H1 (cell line): ENCODE results near the gene EYA2. TPM values are rescaled to one million over a fixed set of nuclear protein-coding genes. Genes with fewer than 3 reads are reported as not detected.

Source experiments
- CTCF ChIA-PET: fragments of 300-600 bp; sonication (Branson Sonifier 250); formaldehyde crosslinking; loops from one replicate; lab custom pipeline; 2021; ENCODE audit not compliant: partially characterized antibody; lab: Charles Lee
- POLR2A ChIA-PET: fragments of 300-600 bp; sonication (Branson Sonifier 250); formaldehyde crosslinking; loops from one replicate; lab custom pipeline; 2021; ENCODE audit warnings: inconsistent platforms; ENCODE audit not compliant: partially characterized antibody; lab: Charles Lee
- DNase-seq, 2 experiments: peaks; one replicate each; pipeline versions ENCODE4 v3.0.0 to v3.0.0-alpha.2; 2010 to 2022; ENCODE audit warnings: low spot score in 2 of 2, low read depth in 1 of 2, mixed read lengths in 1 of 2
- FAIRE-seq: peaks from 2 replicates; lab custom pipeline; 2011; peaks lifted over from hg19 to GRCh38; lab: Jason Lieb, UNC
- H2AFZ ChIP-seq: 2 replicates; pipeline ENCODE4 v1.8.1; 2012; ENCODE audit warnings: low read length, inconsistent platforms
- H2AK5ac ChIP-seq: 2 replicates; pipeline ENCODE4 v1.6.1; 2013; ENCODE audit warnings: low read depth, low read length
- H2BK120ac ChIP-seq: replicated peaks from 2 replicates; pipeline ENCODE3; 2013; ENCODE audit warnings: low read depth, low read length, inconsistent platforms
- H2BK12ac ChIP-seq: 2 replicates; pipeline ENCODE4 v1.6.1; 2013; ENCODE audit warnings: low read depth, low read length
- H2BK15ac ChIP-seq: 2 replicates; pipeline ENCODE4 v1.6.1; 2013; ENCODE audit warnings: low read length
- H2BK20ac ChIP-seq: 2 replicates; pipeline ENCODE4 v1.6.1; 2013; ENCODE audit warnings: low read length
- H2BK5ac ChIP-seq: 2 replicates; pipeline ENCODE4 v1.6.1; 2013; ENCODE audit warnings: low read depth, low read length
- H3K14ac ChIP-seq: 2 replicates; pipeline ENCODE4 v1.6.1; 2013; ENCODE audit warnings: inconsistent platforms; ENCODE audit not compliant: insufficient read length
- H3K18ac ChIP-seq: 2 replicates; pipeline ENCODE4 v1.6.1; 2013; ENCODE audit warnings: low read length; ENCODE audit errors: extremely low read depth
- H3K23ac ChIP-seq: 2 replicates; pipeline ENCODE4 v1.6.1; 2013; ENCODE audit warnings: inconsistent platforms; ENCODE audit not compliant: insufficient read length
- H3K23me2 ChIP-seq: 2 replicates; pipeline ENCODE4 v1.6.1; 2013; ENCODE audit warnings: low read depth, low read length
- H3K27ac ChIP-seq: 2 replicates; pipeline ENCODE4 v1.6.1; 2011; ENCODE audit warnings: low read depth, low read length, inconsistent platforms
- H3K27me3 ChIP-seq, 4 experiments: replicated peaks in 1 of 4; 1 replicate in 1 of 4; 2 replicates in 3 of 4; pipeline versions ENCODE4 v1.6.1 to v1.8.1; 2011 to 2013; ENCODE audit warnings: low read length in 3 of 4, mild to moderate bottlenecking in 3 of 4, inconsistent platforms in 2 of 4, mixed read lengths in 2 of 4, moderate library complexity in 1 of 4; ENCODE audit not compliant: control insufficient read depth in 3 of 4, insufficient read depth in 3 of 4; ENCODE audit errors: extremely low read depth in 1 of 4
- H3K36me3 ChIP-seq, 4 experiments: 2 replicates each; pipeline versions ENCODE4 v1.6.1 to v1.8.1; 2011 to 2013; ENCODE audit warnings: mild to moderate bottlenecking in 4 of 4, low read length in 3 of 4, moderate library complexity in 2 of 4, control low read depth in 1 of 4, inconsistent platforms in 1 of 4; ENCODE audit not compliant: insufficient read depth in 4 of 4, control insufficient read depth in 2 of 4
- H3K4ac ChIP-seq: replicated peaks from 2 replicates; pipeline ENCODE3; 2013; ENCODE audit warnings: low read length, low read depth, mixed read lengths, inconsistent platforms; ENCODE audit not compliant: insufficient read length
- H3K4me1 ChIP-seq, 4 experiments: replicated peaks in 1 of 4; 1 replicate in 1 of 4; 2 replicates in 3 of 4; pipeline versions ENCODE4 v1.6.1 to v1.8.1; 2011 to 2013; ENCODE audit warnings: low read length in 3 of 4, inconsistent platforms in 2 of 4, mixed read lengths in 1 of 4; ENCODE audit not compliant: insufficient read depth in 4 of 4, control insufficient read depth in 3 of 4
- H3K4me2 ChIP-seq, 2 experiments: 2 replicates each; pipeline versions ENCODE4 v1.6.1 to v1.8.1; 2011 to 2013; ENCODE audit warnings: low read depth in 2 of 2, low read length in 2 of 2, control low read depth in 1 of 2, inconsistent platforms in 1 of 2, mild to moderate bottlenecking in 1 of 2; ENCODE audit not compliant: insufficient read depth in 1 of 2
- H3K4me3 ChIP-seq, 4 experiments: fragments of 200-600, 300-600 bp in 1 of 4; sonication (generic), shearing (Covaris generic), sonication (Bioruptor Twin) in 1 of 4; 2 replicates each; pipeline versions ENCODE4 v1.5.1 to v1.8.1; 2011 to 2016; ENCODE audit warnings: low read length in 4 of 4, low read depth in 3 of 4, control low read depth in 2 of 4, inconsistent platforms in 2 of 4, mild to moderate bottlenecking in 2 of 4, mixed read lengths in 1 of 4, moderate library complexity in 1 of 4; ENCODE audit not compliant: insufficient read depth in 2 of 4; ENCODE audit errors: extremely low read depth in 1 of 4
- H3K56ac ChIP-seq: replicated peaks from 2 replicates; pipeline ENCODE3; 2013; ENCODE audit warnings: low read depth, mild to moderate bottlenecking, mixed read lengths, low read length, inconsistent platforms; ENCODE audit not compliant: insufficient read length
- H3K79me1 ChIP-seq: 2 replicates; pipeline ENCODE4 v1.6.1; 2013; ENCODE audit warnings: low read depth, low read length, control low read depth
- H3K79me2 ChIP-seq, 2 experiments: 2 replicates each; pipeline versions ENCODE4 v1.6.1 to v1.8.1; 2012 to 2013; ENCODE audit warnings: low read length in 2 of 2, mild to moderate bottlenecking in 2 of 2, inconsistent platforms in 1 of 2; ENCODE audit not compliant: insufficient read depth in 2 of 2, control insufficient read depth in 1 of 2
- H3K9ac ChIP-seq, 4 experiments: replicated peaks in 1 of 4; 1 replicate in 1 of 4; 2 replicates in 3 of 4; pipeline versions ENCODE4 v1.6.1 to v1.8.1; 2011 to 2013; ENCODE audit warnings: low read depth in 3 of 4, low read length in 3 of 4, control low read depth in 2 of 4, mild to moderate bottlenecking in 2 of 4, moderate library complexity in 2 of 4, inconsistent platforms in 1 of 4; ENCODE audit errors: extremely low read depth in 1 of 4
- H3K9me3 ChIP-seq, 2 experiments: 2 replicates each; pipeline versions ENCODE4 v1.6.1 to v1.8.1; 2012 to 2013; ENCODE audit warnings: mild to moderate bottlenecking in 2 of 2, moderate library complexity in 2 of 2, control low read depth in 1 of 2, inconsistent platforms in 1 of 2, low read depth in 1 of 2, low read length in 1 of 2, mixed read lengths in 1 of 2; ENCODE audit not compliant: insufficient read depth in 2 of 2
- H4K20me1 ChIP-seq, 2 experiments: replicated peaks in 1 of 2; 2 replicates each; pipeline versions ENCODE3 to v1.8.1; 2011 to 2013; ENCODE audit warnings: inconsistent platforms in 2 of 2, low read length in 2 of 2, mild to moderate bottlenecking in 1 of 2; ENCODE audit not compliant: insufficient read depth in 2 of 2, control insufficient read depth in 1 of 2
- H4K5ac ChIP-seq: 2 replicates; pipeline ENCODE4 v1.6.1; 2013; ENCODE audit warnings: low read length, low read depth, mixed read lengths, inconsistent platforms; ENCODE audit not compliant: insufficient read length
- H4K8ac ChIP-seq: 2 replicates; pipeline ENCODE4 v1.8.0; 2013; ENCODE audit warnings: mild to moderate bottlenecking, moderate library complexity, low read length, inconsistent platforms; ENCODE audit not compliant: insufficient read depth; ENCODE audit errors: extremely low read depth
- H4K91ac ChIP-seq: replicated peaks from 2 replicates; pipeline ENCODE3; 2013; ENCODE audit warnings: low read length, mixed read lengths, inconsistent platforms; ENCODE audit not compliant: insufficient read length
- BRCA1 ChIP-seq: IDR thresholded peaks from 2 replicates; pipeline ENCODE4 v1.6.1; 2012; ENCODE audit warnings: low read depth, low read length, improper control_type of control experiment
- CBX8 ChIP-seq: fragments of 300-800, 300-1000 bp; sonication (generic); IDR thresholded peaks from 2 replicates; pipeline ENCODE4 v1.7.1; 2016; ENCODE audit warnings: low read depth, low read length, borderline replicate concordance
- CHD2 ChIP-seq: IDR thresholded peaks from 2 replicates; pipeline ENCODE4 v1.6.1; 2012; ENCODE audit warnings: low read length, improper control_type of control experiment
- EGR1 ChIP-seq: IDR thresholded peaks from 2 replicates; pipeline ENCODE4 v1.6.1; 2011; ENCODE audit warnings: low read depth, low read length, borderline replicate concordance
- EZH2 ChIP-seq: fragments of 200-600 bp; sonication (generic); IDR thresholded peaks from 2 replicates; pipeline ENCODE4 v1.7.1; 2012; ENCODE audit warnings: low read depth, mild to moderate bottlenecking, moderate library complexity, low read length, inconsistent platforms; ENCODE audit not compliant: severe bottlenecking
- HDAC6 ChIP-seq: IDR thresholded peaks from one replicate; pipeline ENCODE4 v1.7.1; 2012; ENCODE audit warnings: low read depth, mild to moderate bottlenecking, inconsistent platforms, low read length, moderate library complexity
- JUN ChIP-seq: IDR thresholded peaks from 2 replicates; pipeline ENCODE4 v1.6.1; 2011; ENCODE audit warnings: low read depth, mild to moderate bottlenecking, improper control_type of control experiment, low read length
- JUND ChIP-seq: IDR thresholded peaks from 2 replicates; pipeline ENCODE4 v1.6.1; 2011; ENCODE audit warnings: mild to moderate bottlenecking, improper control_type of control experiment, low read length
- NANOG ChIP-seq: IDR thresholded peaks from 2 replicates; pipeline ENCODE4 v1.6.1; 2011; ENCODE audit warnings: low read length, low read depth, mild to moderate bottlenecking, inconsistent platforms; ENCODE audit not compliant: insufficient read depth, poor library complexity, severe bottlenecking
- POLR2A ChIP-seq, 2 experiments: IDR thresholded peaks; 1 replicate in 1 of 2; 2 replicates in 1 of 2; pipeline ENCODE4 v1.6.1; 2011; ENCODE audit warnings: low read depth in 2 of 2, low read length in 2 of 2, mild to moderate bottlenecking in 2 of 2; ENCODE audit errors: control extremely low read depth in 1 of 2
- RBBP5 ChIP-seq: IDR thresholded peaks from 2 replicates; pipeline ENCODE4 v1.7.1; 2012; ENCODE audit warnings: low read depth, mild to moderate bottlenecking, inconsistent platforms, low read length, moderate library complexity, borderline replicate concordance
- RFX5 ChIP-seq: IDR thresholded peaks from 2 replicates; pipeline ENCODE4 v1.6.1; 2011; ENCODE audit warnings: low read depth, low read length, improper control_type of control experiment, borderline replicate concordance
- RNF2 ChIP-seq: fragments of 200-900, 300-1000 bp; sonication (generic); IDR thresholded peaks from 2 replicates; pipeline ENCODE4 v1.7.1; 2016; ENCODE audit warnings: borderline replicate concordance, low read depth, mild to moderate bottlenecking, antibody characterized with exemption, low read length; ENCODE audit not compliant: poor library complexity, severe bottlenecking; ENCODE audit errors: missing control alignments
- RXRA ChIP-seq: IDR thresholded peaks from 2 replicates; pipeline ENCODE4 v1.6.1; 2011; ENCODE audit warnings: low read depth, mild to moderate bottlenecking, low read length, moderate library complexity; ENCODE audit not compliant: insufficient read depth
- SAP30 ChIP-seq: fragments of 300-600 bp; sonication (generic); IDR thresholded peaks from 2 replicates; pipeline ENCODE4 v1.7.1; 2012; ENCODE audit warnings: low read length, moderate library complexity, mild to moderate bottlenecking, inconsistent platforms; ENCODE audit not compliant: insufficient read depth, insufficient replicate concordance
- WGBS, 2 experiments: shearing (Covaris generic) in 1 of 2; methylation state at CpG; one replicate each; pipeline versions ENCODE4 v1.1.6 to v1.1.7; 2013 to 2015; ENCODE audit warnings: low lambda C conversion rate in 2 of 2, mixed read lengths in 2 of 2, inconsistent platforms in 1 of 2, low coverage in 1 of 2, missing lambda C conversion rate in 1 of 2; ENCODE audit not compliant: insufficient replicate concordance in 2 of 2, insufficient coverage in 1 of 2, insufficient read length in 1 of 2; ENCODE audit errors: extremely low coverage in 1 of 2, missing lambda C conversion rate in 1 of 2; 5-methylcytosine and 5-hydroxymethylcytosine counted together
- polyA plus RNA-seq, 7 experiments: library from polyadenylated mRNA; depleted of rRNA in 3 of 7; stranded (reverse) in 5 of 7; unstranded in 2 of 7; fragments of >200 nt in 5 of 7; fragments of 200-250 nt in 2 of 7; gene quantifications; 1 replicate in 5 of 7; 2 replicates in 1 of 7; 4 replicates in 1 of 7; pipeline versions ENCODE4 v1.2.1 to v1.2.3, GENCODE V29; 2011 to 2013; ENCODE audit warnings: missing spikeins in 2 of 7, mixed read lengths in 2 of 7
- total RNA-seq: library from RNA; stranded (reverse); fragmentation: NEBNext Ultra II Directional; extraction: Animal tissue kit (Norgen Biotek cat#: 25700); gene quantifications from 2 replicates; pipeline ENCODE4 v1.2.1, GENCODE V29; 2021

Gene EYA2
- total and polyA plus RNA-seq, 2 of the 8 experiments (the other 6 are each of a cell fraction or from before 2014, with no cell fraction given), result 1.6 to 1.7 TPM

GRCh38 chr20:46879386-46879785 is 15.3 kb upstream of the EYA2 start:
- WGBS, 2 experiments, result 92% methylated on average over 5 of the region's 5 CpGs; no CpG with 5 or more reads in 1 of the 2 experiments
- Histone ChIP-seq H2AFZ (no peak overlapping the region), H2AK5ac (no peak overlapping the region), H2BK5ac (no peak overlapping the region), H2BK120ac (no peak overlapping the region), H3K23me2 (no peaks in the 10 kb centered on the region), H3K4me3 (no peak overlapping the region), H4K20me1 (no peaks in the 10 kb centered on the region), H4K91ac (no peak overlapping the region), H2BK12ac (no peak overlapping the region), H3K79me1 (no peaks in the 10 kb centered on the region), H3K23ac (no peak overlapping the region), H3K9me3 (no peaks in the 10 kb centered on the region), H2BK15ac (no peak overlapping the region), H4K5ac (no peak overlapping the region), H3K4ac (no peak overlapping the region), H3K36me3 (no peaks in the 10 kb centered on the region), H3K9ac (no peak overlapping the region), H3K18ac (no peak overlapping the region), H2BK20ac (no peak overlapping the region), H3K4me1 (peaks cover 0 to 4% (median 0%) of the 10 kb centered on the region in 4 experiments; a peak in 3 of 7 replicates), H3K27me3 (no peaks in the 10 kb centered on the region), H3K14ac (no peak overlapping the region), H4K8ac (no peak overlapping the region), H3K27ac (no peak overlapping the region), H3K56ac (no peak overlapping the region), H3K4me2 (no peak overlapping the region), H3K79me2 (no peaks in the 10 kb centered on the region)
- ChIA-PET CTCF (no interaction called here), POLR2A (no interaction called here)
- FAIRE-seq (no peak), DNase-seq (no peak)
- no peak for TF ChIP-seq NANOG
- TF ChIP-seq CHD2, result no peak
- no peak for TF ChIP-seq EGR1
- TF ChIP-seq BRCA1, result no peak
- no peak for TF ChIP-seq RBBP5
- no peak for TF ChIP-seq EZH2
- TF ChIP-seq JUN, result no peak
- TF ChIP-seq RFX5, result no peak
- TF ChIP-seq JUND, result no peak
- no peak for TF ChIP-seq CBX8
- TF ChIP-seq RNF2, result no peak
- TF ChIP-seq SAP30, result no peak
- no peak for TF ChIP-seq POLR2A (IDR thresholded peaks at IDR 0.05; ENCODE audit: control extremely low read depth in 1 of 2, low read depth in 2 of 2, low read length in 2 of 2)
- TF ChIP-seq RXRA, result no peak
- TF ChIP-seq HDAC6, result no peak
